IPS-NIHi7 (cell line): Measurements from ENCODE around the gene RNF113B.
A peak's percentile ranks its signal among the peaks of the same experiment; 100 is the strongest.

Source experiments
- DNase-seq: peaks from one replicate; pipeline ENCODE4 v3.0.0; 2012; ENCODE audit warnings: mixed read lengths; ENCODE audit errors: extremely low spot score

RNF113B gene

DNA sequence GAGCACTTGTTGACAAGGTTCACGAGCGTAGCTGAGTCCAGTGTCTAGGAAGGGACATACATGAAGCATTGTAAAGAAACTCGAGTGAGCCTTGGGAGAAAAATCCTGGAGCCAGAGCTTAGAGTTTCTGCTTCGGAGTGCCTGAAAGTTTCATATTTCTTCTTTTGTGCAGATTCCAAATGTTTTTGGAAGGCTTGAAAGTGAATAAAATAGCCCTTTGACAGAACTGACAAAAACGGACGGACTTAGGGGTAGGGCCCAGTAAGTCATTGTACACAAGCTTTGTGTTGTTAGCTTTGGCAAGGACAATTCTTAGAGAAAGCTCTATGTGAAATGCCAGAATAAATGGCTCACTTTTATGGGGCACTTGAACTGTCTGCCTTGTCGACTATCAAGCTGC, 2.8 kb downstream of the RNF113B start:
- no peak for DNase-seq

DNA sequence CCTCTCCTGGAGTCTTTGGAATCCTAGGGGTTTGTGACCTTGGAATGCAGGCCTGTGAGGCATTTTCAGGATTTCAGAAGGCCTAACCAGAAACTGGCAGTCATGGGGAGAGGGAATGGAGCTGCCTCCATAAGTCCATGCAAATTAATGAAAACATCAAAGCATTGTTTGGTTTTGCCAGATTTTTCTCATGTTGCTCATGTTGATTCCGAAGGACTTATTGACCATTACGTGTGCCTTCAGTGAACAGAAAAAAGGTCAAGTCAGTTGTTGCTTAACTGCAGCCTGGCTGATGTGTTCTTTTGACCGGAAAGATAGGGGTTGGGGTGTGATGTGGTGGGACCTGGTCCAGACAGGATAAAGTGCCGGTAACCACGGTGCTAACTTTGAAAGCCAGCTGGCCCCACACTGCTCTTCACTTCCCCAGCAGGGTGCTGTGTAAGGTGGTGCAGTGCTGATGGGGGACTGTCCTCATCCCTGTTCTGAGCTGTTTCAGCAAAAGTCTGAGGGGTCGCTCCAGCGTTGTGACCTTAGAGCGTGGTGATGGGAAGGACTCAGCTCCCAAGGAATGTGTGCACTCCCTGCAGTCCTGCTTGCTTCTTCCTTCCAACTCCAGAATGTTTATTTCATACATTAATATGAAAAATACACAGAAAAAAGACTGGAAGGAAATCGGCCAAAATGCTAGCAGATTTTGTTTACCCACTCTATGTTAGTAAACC, 3.5 kb downstream of the RNF113B start:
- DNase-seq: peak; percentile 30

DNA sequence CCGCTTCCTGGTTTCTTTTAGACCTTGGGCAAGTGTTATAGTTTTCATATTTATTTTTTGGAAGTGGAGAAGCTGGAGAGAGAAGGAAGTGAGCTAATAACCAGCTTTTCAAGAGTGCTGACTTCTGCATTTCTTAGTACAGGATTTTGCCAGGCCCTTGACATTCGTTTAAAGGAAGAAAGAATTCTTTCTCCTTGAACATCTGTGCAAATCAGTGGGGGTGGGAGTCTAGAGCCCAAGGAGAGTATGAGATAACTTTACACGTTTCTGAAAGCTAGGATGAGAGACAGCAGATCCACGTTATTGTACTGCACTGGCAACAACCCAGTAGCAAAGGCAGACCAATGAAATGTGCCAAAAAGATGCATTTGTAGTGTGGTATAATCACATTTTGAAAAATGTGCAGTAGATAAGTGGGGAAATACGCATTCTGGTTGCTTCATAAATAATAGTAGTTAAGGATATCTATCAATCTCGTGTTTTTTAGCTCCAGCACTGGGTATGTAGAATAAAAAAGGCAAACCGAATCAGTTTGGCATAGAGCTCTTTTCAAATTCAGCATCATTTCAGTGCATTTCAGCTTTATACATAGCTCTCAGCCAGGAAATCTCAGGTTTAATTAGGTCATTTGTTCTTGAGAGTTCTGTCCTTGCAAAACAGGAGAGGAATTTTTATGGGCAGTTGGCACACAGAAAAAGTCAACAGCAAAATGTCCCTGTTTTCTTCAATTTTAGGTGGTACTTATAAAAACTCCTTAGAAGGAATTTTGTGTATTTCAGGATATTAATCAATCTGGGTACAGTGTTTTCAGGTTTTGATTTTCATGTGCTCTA, 4.3 kb downstream of the RNF113B start:
- DNase-seq: no peak

DNA sequence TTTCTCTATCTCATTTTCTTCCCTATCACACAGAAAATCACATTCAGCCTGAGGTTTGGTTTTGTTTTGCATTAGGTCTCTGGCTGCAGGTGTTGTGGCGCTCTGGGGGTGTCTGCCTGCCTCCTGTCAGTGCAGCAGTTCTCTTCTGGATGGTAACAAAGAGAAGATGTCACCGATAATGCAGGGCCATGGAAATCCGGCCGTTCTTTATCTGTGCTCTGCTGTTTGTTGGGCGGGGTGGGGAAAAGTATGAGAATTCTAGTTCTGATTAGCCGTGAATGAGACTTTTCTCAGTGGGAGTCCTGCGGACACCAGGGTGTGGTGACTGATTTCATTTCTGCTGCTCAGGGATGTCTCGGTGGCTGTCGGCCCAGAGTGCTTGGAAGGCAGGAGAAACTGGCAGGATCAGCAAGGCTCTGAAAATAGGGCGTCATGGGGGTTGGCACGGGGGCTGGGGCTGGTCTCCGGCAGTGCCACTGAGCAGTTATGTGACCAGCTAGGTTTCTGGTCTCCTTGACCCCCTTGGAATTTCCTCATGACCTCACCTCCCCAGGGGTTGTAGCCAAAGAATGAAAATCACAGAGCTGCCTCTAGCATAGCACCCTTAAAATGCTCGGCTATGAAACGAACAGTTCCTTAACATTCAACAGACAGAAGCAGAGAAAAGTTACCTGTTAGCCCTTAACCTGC, 5.0 kb downstream of the RNF113B start:
- no peak for DNase-seq

DNA sequence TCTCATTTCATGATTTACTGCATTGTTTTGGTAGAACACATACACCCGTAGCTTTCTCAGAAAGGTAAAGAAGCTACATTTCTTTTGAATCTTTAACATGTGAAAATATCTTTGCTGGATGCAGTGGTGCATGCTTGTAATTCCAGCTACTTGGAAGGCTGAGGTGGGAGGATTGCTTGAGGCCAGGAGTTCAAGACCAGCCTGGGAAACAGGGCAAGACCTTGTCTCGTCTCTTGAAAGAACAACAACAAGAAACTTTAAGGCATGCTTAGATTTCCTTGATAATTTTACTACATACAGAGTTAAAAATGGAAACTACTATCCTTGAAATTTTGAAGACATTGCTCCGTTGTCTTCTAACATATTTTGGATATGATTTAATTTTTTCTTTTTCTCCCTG, 7.7 kb downstream of the RNF113B start:
- no peak for DNase-seq

DNA sequence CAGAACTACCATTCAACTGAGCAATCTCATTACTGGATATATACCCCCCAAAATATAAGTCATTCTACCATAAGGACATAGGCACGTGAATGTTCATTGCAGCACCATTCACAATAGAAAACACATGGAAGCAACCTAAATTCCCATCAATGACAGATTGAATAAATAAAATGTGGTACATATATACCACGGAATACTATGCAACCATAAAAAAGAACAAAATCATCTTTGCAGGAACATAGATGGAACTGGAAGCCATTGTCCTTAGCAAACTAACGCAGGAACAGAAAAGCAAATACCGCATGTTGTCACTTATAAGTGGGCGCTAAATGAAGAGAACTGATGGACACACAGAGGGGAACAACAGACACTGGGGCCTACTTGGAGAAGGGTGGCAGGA, 14.1 kb downstream of the RNF113B start:
- DNase-seq: no peak

DNA sequence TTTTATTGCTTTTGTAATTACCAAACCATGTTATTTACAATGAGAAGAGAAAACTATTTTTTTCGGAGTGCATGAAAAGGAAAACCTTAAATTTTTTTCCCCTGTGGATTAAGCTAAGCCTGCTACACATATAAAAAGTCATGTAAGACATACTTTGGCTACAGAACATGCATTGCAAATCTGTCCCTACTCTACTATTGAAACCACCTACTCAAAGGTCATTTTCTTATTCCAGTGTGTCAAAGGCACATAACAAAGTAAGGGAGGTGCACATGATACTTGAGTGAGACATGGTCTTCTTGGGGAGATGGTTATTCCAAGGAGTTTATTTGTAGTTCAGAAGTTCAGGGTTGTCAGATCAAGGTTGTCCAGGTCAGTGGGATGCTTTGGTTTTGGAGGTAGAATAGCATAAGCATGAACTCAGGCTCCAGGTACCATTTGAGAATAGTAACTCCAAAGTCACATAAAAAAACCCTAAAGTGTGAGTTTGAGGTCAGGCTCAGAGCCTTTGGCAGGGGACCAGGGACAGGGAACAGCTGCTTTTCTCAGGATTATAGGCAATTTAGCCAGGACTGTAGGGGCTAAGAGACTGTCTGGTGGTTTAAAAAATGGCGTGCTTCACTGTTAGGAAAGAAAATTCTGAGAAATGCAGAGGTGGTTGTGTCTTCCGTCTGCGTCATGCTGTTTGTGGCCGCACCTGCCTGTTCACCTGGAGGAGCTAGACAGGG, 18.7 kb downstream of the RNF113B start:
- DNase-seq: no peak

DNA sequence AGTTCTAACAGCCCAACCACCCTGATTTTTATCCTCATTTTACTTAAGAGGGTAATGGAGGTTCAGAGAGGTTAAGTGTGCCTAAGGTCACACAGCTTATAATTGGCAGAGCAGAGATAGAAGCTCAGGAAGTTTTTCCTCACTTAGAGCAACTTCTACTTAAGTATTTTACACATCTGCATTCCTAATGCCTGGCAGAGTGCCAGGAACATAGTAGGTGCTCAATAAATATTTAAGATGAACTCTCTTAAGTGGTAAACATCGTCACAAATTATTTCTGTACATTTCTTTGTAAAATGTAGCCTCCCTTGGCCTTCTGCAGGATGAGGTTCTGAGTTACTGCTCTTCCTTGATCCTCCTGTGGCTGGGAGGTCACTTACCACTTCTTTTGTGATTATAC, 19.5 kb downstream of the RNF113B start:
- DNase-seq: no peak

DNA sequence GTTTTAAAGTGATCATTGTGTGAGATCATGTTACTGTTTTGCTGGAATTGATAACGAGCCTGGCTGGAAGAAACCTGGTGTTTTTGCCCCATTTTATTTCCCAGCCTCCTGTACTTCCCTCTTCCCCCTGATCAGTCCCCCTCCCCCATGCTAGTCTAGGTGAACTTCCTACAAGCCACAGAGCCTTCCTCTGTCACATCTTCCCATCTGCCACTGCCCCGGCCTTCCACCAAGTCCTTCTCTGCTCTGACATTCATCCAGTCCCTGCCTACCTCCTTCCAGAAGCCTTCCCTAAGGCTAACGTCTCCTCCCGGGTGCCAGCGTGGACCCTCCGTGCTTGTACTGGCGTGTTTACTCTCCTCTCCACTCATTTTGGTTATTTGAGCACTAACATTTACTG, 19.9 kb downstream of the RNF113B start:
- no peak for DNase-seq

DNA sequence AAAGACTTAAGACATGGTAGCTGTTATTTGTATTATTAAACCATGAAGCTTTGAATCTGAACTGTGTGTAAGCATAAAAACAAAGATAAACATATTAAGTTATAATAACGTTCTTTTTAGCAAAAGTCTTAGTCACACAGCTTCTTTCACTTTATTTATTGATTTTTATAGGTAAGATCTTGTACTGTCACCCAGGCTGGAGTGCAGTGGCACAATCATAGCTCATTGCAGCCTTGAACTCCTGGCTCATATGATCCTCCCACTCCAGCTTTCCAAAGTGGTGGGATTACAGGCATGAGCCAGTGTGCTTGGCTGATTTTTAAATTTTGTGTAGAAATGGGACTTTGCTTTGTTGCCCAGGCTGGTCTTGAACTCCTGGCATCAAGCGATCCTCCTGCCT, 20.8 kb downstream of the RNF113B start:
- no peak for DNase-seq

DNA sequence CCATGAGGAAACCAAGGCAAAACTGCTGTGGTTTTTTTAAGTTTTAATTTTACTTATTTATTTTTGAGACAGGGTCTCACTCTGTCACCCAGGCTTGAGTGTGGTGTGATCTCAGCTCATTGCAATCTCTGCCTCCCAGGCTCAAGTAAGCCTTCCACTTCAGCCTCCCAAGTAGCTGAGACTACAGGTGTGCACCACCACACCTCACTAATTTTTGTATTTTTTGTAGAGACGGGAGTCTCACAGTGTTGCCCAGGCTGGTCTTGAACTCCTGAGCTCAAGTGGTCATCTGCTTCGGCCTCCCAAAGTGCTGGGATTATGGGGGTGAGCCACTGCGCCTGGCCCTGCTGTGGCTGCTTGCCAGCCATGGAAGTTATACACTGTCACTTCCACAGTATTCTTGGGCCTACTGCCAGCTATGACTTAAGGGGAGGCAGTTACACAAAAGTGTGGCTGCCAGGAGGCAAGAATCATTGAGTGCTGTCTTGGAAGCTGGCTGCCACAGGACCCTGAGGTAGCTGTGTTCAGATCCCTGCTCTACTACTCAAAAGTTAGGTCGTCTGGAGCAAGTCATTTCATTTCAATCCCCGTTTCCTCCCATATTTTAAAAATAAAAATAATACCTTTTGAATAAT, 21.5 kb downstream of the RNF113B start:
- no peak for DNase-seq

DNA sequence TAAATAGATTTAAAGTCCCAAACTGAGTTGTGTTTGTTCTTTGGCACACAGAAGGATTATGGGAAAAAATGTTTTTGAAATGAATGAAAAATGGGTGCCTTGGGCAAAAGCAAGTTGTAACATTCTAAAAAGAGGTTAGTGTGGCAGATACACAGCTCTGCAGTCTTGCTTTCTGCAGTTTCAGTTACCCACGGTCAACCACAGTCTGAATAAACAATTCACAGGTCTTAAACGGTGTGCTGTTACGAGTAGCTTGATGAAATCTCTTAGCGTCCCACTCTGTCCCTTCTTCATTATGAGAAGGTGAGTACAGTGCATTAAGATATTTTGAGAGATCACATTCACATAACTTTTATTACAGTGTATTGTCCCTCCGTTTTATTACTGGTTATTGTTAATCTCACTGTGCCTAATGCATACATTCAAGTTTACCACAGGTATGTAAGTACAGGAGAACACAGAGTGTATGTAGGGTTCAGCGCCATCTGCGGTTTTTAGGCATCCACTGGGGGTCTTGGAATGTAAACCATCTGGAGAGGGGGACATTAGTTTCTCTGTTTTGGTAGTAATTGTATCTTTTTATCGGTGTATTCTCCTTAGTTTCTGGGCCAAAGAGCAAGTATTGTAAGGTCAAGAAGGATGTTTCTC, 26.1 kb downstream of the RNF113B start:
- no peak for DNase-seq

DNA sequence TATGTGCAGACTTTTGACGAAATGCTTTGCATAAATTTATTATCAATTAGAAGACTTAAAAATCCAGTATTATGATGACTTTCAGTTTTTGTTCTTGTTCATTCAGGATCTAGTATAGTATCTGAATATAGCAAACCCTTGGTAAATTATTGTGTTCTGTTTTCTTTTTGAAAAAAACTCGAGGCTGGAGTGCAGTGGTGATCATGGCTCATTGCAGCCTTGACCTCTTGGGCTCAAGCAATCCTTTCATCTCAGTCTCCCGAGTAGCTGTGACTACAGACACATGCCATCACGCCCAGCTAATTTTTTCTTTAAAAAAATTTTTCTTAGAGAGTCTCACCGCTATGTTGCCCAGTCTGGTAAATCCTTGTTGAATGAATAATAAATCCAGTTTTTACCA, 29.5 kb downstream of the RNF113B start:
- no peak for DNase-seq

DNA sequence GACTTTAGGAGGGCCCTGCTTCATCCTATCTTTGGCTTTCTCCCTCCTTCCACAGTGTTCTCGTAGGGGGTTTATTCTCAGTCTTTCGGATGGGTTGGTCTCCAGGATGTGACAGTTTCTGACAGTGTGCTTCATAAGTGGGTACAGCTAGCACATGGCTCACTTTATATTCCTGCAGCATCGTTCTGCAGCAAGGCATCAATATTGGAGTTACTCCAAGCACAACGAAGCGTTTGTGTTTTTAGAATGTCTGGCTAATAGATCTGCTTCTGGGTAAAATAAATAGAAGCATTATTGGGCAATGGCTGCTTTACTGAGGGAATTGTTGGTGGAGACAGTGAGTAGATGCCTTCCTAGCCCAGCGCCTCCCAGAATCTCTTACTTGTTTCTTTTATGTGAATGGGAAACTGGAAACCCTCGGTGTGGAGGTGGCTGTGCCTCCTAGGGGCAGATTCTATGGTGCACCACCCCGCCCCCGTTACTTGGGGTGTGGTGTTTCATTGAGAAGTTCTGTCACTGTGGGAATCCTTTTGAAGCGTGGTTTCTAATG, 32.2 kb downstream of the RNF113B start:
- peak; percentile 52 for DNase-seq

DNA sequence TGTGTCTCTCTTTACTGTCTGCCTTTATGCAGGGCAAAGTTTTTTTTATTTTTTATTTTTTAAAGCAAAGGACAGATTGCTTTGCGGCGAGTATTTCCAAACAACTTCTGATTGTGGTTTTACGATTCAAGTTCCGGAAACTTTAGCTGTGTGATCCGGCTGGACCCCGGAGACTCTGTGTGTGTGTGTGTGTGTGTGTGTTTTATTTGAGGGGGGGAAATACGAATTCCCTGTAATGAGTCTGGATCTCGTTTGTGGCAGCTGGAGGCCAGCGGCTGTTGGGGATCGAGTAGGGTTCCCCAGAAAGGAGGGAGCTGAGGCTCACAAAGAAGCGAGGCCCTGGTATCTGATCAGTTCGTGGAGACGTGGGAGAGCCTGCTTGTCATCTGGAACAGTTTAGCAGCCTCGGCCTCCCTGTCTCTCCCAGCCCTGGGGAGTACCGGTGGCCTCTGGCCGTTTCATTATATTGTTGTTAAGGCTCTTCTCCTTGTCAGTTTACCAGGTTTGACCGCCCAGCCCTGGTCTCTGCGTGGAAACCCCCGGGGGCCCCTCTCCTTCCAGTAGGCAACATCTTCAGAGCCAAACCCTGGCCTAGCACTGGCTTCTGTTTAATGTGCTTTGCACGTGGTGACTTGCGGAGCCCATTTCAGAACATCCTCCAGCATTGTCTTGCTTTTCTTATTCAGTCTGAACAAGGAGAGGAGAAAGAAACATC, 32.9 kb downstream of the RNF113B start:
- no peak for DNase-seq

DNA sequence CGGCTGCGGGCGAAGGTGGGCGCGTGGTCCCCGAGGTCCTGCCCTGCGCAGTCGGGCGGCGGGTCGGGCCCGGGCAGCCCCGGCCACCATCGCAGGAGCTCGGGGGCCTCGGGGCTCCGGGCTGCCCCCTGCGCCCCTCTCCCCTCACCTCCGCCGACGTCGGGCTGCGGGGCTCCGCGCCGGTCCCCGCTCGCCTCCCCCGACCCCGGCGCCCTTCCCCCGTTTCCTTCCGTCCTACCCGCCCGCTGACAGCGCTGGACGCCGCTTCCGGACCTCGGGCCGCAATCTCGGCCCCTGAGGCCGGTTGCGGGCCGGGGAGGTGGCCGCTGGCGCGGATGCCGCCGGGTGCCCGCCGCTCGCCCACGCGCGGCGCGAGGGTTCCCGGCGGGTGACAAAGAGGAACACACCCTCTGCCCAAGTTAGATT, 33.5 kb downstream of the RNF113B start:
- DNase-seq: no peak

DNA sequence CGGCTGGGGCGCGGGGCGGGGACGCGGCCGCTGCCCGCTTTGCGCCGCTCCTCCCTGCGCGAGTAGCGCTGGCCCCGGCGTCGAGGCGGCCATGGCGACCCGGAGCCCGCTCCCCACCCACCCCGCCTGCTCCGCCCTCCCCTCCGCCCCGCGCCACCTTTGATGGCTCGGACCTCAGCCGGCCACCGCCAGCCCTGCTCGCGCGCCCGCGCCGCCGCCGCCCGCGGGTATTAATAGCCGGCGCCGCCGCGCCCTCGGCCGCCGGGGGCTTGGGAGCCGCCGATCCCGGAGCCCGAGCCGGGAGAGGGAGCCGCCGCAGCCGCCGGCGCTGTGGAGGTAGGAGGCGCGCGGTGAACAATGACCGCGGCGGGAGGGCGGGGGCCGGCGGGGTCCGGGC, 33.9 kb downstream of the RNF113B start:
- DNase-seq: no peak

DNA sequence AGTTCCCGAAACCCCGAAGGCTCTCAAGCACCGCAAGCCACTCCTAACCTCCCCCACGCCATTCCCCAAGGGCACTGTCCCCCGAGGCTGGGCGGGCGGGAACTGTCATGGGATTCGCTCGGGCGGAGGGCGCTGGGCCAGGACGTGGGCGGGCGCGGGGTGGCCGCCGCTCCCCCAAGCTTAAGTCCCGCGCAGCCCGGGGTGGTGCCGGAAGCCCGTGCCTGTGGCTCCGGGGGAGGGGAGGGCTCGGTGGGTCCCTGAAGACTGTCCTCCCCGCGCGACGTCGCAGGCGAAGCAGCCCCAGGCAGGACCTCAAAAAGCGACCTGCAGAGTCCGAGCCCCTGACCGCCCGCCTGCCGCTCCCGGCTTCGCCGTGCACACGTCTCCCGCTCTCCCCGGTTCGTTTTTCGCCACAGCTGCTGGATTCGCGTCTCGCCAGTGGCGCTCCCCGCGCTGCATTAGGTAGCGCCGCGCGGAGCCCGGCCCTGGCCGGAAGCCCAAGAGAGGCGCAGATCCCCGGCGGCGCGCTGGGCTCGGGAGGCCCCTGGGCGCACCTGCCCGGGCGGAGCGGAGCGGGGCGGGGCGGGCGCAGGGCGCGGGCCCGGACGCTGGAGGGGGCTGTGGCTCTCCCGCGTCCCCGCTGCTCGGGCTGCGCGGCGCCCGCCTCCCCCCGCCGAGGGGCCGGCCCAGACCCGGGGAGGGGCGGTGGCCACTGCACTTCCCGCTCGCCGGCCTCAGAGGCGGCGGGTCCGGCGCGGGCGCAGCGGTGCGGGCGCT, 34.5 kb downstream of the RNF113B start, which contains the start of gene FARP1:
TSS of gene FARP1 (plus strand) at position 715 of the 777 bp plus-strand sequence. CDS start 70,149 bp downstream, outside the sequence.
- peak; percentile 85 for DNase-seq
